ENCODE results near the gene ANKRD23. TPM values are rescaled to one million over a fixed set of nuclear protein-coding genes. Genes with fewer than 3 reads are reported as not detected.
"Not testable (repeated sequence)": the region's sequence is repeated elsewhere in the genome, so short reads cannot be mapped to it uniquely, and the experiment has no call there.

ANKRD23 gene
- total RNA-seq, 1 donor from 2014 or later = 4.1 TPM

DNA sequence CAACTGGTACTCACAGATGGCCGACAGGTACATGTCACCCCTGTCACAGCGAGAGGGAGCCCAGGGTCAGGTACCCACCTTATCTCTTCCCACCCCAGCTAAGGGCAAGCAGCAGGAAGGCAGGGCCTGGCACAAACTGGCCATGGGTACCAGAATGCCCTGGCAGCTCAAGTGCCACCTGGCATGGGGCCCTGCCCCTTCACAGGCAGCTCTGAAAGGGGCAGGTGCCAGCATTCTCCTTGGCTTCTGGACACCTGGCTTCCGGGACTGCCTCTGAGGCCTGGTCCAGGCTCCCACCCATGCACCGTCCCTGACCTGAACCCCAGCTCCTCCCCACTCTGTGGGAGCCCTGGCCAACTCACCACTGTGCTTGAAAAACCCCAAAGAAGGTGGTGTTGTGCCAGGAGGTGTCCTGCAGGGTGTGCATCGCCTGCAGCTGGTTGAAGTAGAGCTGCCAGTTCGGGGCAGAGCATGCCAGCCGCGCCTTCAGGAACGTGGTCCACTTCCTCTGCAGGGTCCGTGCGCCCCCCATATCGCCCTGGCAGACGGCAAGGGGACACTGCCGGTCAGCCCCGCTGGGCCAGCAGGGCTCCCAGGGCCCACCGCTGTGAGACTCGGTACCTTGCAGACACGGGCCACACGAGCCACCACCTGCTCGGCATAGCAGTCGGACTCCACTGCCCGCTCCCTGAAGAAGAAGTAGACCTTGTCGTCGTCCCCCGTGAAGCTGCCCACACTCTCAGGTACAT, 20.7 kb upstream of the ANKRD23 start:
- no peak for FAIRE-seq
- DNase-seq (ENCODE audit: low spot score in 2 of 2) = no peak

DNA sequence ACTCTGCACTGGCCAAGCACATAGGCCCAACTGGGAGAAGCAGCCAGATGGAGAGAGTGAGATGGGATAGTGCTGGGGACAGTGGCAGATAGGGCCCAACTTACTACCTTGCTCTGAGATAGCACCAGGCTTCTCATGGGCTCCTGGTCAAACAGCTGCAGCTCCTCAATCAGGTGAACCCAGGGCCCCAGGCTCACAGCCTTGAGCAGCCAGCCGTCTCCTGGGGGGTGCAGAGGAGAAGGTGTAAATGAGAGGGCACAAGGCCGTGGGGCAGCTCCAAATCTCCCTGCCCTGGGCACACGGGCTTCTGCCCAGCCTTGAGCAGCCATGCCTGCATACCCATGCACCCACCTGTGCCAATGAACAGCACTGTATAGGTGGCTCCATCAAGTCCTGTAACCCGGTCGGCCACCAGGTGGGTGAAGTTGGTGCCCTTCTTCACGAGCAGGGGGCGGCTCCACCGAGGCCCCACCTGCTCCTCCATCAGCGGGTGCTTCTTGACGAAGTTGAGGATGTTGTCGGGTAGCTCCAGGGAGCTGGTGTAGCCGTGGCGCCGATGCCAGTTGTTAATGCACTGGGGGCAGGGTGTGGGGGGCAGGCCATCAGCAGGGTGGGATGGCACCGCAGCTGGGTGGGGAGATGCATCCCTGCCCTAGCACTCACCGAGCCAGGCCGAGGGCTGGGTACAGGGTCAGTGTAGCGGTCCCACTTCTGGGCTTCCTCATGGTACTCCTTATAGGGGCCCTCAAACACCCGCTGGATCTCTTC, 19.9 kb upstream of the ANKRD23 start:
- no peak for FAIRE-seq
- no peak for DNase-seq (ENCODE audit: low spot score in 2 of 2)

DNA sequence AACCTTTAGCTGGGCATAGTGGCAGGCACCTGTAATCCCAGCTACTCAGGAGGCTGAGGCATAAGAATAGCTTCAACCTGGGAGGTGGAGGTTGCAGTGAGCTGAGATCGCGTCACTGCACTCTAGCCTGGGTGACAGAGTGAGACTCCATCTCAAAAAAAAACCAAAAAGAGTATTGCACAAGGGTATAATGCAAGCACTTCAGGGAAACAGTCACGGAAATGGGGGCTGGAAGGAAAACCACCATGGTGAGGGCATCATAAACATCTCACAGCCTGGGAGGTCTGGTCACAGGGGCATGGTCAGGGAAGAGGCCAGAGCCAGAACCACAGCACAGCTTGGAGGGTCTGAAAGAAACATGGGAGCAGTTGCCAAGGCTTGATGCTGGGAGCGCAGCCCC, 19.2 kb upstream of the ANKRD23 start:
- not testable (repeated sequence) for DNase-seq (ENCODE audit: low spot score in 2 of 2); FAIRE-seq

DNA sequence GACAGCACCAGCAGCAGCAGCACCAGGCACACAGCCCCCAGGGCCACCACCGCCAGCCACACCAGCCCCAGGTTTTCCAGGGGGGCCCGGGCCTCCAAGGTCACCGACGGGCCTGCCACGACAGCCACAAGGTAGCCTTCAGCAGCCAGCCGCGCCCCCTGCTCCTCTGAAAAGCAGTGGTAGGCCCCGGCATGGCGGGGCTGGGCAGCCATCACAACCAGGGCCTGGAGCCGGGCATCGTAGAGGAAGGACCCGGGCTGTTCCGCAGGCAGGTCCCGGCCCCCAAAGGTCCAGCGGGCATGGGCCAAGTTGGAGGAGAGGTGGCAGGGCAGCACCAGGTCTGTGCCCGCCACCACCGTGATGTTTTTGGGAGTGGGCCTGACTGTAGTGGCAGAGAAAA, 17.3 kb upstream of the ANKRD23 start:
- DNase-seq (ENCODE audit: low spot score in 2 of 2) (no peak), FAIRE-seq (no peak)

DNA sequence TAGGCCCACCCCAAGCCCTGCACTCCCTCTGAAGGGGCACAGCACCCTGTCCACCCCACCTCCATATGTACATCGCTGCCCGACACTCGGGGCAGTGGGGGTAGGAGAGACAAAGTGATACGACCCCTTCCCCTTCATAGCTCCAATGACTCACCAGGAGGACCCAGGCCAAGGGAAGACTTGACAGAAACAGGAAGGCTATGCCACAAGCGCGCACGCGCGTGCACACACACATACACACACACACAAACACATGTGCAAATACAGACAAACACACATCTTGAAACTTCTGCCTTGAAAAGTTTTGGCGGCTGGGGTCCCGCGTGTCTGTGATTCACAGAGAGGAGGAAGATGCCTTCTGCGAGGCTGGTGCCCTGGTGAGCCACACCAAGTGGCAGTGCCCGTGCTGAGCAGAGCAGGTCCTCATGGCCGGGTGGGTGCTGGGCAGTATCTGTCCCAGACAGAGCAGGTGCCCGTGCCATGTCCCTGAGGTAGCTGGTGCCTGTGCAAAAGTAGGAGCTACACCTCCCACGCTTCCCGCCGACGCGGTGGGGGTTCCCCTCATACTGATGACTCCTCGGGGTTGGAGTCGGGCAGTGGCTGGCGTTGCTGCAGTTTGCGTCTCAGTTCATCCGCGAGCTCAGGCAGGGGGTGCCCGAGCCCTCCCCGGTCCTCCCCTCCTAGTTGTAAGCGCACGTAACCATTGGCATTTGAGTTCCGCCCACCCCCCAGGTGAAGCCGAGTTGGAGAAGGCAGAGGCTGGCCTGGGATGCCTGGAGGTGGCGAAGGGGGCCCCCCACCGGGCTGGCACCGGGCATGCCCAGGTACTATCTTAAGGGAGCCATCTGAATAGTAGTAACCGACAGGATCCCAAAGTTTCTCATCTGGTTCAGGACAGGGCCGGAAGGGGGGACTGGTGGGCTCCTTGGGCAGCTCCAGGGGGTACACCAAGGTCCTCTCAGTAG, 16.5 kb upstream of the ANKRD23 start:
- FAIRE-seq (no peak), DNase-seq (ENCODE audit: low spot score in 2 of 2) (no peak)

DNA sequence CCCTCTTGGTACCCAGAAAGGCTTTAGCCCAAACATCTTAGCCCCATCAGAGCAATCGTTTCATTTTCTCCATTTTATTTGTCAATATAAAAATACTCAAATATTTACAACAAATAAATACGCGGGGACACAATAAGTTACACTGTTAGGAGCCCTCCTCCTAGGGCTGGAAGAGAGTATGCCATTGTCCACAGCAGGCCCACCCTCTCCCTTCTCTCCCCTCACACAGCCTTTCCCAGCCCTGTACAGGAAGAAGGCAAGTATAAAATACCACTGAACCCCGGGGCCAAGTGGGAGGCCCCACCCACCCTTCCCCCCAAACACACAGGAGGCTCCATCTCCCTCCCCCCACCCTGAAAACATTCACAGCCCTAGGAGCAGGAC, 15.9 kb upstream of the ANKRD23 start:
- FAIRE-seq (no peak), DNase-seq (ENCODE audit: low spot score in 2 of 2) (no peak)

DNA sequence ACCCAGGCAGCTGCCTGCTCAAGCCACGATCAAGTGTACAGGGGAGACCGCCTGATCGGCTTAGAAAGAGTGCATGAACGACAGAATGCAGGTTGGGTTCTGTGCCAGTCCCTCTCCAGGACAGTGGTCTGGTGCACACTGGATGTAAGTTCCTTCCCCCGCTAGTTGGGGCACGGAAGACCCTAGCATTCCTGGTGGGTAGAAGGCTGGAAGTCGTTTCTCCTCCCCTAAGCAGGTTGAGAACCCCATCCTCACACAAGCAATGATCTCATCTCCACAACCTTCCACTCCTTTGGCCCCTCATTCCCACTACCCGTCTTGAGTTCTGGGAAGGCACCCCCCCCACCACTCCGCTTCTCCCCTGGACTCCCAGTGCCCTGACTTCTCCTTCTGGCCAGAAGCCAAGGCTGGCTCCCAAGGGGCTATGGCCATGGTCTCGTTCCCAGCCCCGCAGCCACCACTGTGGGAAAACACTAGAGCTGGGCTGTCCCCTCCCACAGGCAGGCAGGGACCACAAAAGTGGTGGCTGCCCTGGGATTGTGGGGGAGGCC, 15.4 kb upstream of the ANKRD23 start:
- DNase-seq (ENCODE audit: low spot score in 2 of 2) = no peak
- no peak for FAIRE-seq

DNA sequence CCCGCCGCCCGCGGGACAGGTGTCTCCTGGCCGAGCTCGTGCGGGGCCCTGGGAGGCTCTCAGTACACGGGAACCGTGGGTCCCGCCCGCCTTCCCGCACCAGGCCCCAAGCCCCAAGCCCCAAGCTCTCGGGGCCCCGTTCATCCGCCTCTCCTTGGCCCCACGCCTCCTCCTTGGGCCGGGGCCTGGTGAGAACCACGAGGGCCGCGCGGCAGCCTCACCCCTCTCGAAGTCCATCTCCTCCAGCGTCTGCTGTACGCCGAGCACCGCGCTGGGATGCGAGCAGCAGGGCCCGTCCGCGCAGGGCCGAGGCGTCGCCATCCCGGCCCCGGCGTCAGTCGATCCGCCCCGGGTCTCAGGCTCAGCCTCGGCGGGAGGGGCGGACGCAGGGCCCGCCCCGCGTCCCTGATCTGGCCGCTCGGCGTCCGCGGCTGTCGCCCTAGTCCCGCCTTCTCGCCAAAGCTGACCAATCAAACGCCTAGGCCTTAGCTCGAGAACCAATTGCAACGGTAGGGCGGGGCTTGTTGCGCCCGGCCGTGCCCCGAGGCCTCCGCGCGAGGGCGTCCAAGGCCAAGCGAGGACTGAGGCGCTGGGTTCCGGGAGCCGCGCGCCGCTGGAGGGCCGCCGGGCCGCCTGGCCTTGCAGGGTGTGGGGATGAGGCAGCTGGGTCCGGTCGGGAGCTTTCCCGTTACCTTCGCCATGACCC, 14.0 kb upstream of the ANKRD23 start, which contains the start of gene ANKRD39:
ANKRD39 (minus strand) TSS at position 350 of the 706 bp plus-strand sequence; CDS start at position 321, 29 bp downstream.
- DNase-seq (ENCODE audit: low spot score in 2 of 2) (peak; percentile 98 to 99), FAIRE-seq (no peak)

DNA sequence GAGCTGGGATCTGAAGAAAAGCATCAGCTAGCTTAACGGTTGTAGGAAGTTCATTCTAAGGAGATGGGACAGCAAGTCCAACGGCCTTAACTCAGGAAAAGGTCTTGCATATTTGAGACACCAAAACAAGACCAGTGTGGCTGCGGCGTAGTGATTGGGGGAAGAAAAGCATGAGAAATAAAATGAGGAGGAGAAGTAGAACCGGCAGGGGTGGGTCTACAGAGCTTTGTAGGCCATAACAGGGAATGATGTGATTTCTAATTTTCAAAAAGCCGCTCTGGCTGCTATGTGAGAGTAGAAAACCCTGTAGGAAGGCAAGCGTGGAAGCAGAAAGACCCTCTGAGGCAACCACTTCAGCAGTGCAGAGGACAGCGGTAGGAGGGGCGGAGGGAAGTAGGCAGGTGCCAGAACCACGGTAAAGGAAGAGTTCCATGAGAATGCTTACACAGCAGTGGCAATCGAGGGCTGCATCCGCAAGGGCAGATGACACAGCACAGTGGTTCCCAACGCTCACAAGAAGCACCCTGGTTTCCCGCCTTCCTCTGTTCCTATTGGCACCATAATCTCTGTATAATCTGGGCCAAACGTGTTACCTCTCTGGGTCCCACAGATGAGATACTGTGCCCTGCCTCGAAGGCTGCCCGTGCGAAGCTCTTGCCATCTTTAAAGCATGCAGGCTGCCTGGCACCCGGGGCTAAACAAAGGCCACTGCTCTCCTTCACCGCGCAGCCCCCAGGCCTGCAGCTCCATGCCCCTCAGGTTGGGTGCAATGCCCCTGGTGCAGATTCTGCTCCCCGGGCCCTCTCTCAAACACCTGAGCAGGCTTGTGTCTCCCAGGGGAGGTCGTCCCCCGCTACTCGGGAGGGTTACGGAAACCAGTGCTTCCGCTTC, 13.2 kb upstream of the ANKRD23 start:
- FAIRE-seq (no peak), DNase-seq (ENCODE audit: low spot score in 2 of 2) (no peak)

DNA sequence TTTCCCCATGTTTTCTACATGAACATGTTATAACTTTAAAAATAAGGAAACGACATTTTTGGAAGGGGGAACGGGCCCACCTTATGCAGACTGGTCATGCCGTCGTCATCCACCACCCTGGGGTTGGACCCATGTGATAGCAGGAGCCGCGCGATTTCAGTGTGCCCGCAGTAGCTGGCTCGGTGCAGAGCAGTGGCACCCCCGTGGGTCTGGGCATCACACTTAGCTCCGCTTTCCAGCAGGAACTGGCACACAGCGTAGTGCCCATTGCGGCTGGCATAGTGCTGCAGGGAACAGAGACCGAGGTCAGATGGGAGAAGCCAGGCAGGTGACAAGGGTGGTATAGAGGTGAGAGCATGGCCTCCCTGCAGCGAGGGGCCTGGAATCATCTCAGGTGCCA, 9.5 kb upstream of the ANKRD23 start:
- no peak for FAIRE-seq
- no peak for DNase-seq (ENCODE audit: low spot score in 2 of 2)

DNA sequence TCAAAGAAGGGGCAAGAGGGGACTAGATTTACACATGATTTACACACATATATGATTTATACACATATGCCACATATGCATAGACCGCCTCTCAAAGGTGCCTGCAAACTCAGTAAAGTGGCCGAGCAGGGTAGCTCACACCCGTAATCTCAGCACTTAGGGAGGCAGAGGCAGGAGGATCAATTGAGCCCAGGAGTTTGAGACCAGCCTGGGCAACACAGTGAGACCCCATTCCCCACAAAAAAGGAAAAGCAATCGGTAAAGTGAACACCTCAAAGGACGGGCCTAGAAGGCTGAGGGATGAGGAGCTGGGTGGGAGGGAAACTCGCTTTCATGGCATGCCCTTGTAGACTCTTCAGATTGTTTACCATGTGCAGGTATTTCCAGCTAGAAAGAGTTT, 8.8 kb upstream of the ANKRD23 start:
- FAIRE-seq (no peak), DNase-seq (ENCODE audit: low spot score in 2 of 2) (no peak)

DNA sequence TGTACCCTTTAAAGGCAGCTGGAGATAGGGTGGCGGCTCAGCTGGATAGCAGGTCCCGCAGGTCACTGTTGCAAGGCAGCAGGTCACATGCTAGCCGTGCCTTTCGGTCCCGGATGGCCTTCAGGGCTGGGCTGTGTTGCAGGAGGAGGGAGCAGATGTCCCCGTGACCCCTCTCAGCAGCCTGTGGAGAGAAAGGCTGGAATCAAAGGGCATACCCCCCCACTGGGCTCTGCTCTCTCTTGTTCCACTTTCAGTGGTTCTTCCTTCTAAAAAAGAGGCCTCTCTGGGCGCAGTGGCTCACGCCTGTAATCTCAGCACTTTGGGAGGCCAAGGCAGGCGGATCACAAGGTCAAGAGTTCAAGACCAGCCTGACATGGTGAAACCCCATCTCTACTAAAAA, 4.4 kb upstream of the ANKRD23 start:
- DNase-seq (ENCODE audit: low spot score in 2 of 2) = no peak
- no peak for FAIRE-seq

DNA sequence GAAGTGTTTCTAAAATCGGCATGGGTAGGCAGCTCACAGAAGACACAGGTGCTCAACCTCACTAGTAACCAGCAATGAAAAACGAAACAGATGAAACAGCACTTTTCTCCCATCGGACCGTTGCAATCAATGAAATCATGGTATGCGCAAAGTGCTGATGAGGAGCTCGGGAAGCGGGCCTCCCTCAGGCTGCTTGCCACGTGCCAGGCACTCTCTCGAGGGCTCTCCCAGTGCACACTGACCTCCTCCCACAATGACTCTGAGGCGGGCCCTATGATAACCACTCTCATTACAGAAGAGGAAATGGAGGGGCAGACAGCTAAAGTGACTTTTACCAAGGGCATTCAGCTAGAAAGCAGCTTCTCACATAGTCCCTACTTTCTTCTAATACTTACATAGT, 3.8 kb upstream of the ANKRD23 start:
- FAIRE-seq (no peak), DNase-seq (ENCODE audit: low spot score in 2 of 2) (no peak)

DNA sequence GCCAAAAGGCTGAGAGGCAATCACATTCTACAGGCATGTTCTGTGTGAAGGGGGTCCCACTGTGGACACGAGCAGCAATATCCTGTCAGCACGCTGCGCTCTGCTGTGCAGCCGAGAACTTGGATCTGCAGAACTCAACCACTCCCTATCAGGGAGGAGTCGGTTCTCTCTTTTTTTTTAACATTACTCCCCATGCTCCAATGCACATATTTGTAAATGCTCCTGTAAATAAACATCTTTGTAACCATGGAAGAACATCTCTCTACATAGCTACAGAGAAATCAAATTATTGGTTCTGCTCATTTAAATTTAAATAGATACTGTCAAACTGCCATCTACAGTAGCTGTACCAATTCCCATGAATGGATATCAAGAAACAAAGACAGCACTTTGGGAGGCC, 3.0 kb upstream of the ANKRD23 start:
- FAIRE-seq = no peak
- DNase-seq (ENCODE audit: low spot score in 2 of 2) = no peak

DNA sequence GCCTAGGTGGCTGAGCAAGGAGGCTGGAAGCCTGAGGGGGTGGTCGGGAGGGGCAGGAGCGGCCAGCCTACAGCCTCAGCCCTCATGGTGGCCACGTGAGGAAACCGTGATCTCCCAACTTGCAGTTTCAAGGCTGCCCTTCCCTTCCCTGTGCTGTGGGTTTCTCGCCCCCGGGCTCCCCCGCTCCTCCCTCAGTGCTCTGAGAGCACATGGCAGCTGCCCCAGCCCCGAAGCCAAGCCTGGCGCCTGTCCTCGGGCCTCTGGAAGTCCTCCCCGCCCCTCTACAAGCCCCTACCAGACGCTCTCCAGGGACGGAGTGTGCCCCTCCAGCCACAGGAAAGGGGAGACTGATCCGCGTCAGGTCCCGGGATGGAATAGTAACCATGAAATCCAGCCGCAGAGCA, 586 bp upstream of the ANKRD23 start:
- no peak for DNase-seq (ENCODE audit: low spot score in 2 of 2)
- FAIRE-seq = no peak

DNA sequence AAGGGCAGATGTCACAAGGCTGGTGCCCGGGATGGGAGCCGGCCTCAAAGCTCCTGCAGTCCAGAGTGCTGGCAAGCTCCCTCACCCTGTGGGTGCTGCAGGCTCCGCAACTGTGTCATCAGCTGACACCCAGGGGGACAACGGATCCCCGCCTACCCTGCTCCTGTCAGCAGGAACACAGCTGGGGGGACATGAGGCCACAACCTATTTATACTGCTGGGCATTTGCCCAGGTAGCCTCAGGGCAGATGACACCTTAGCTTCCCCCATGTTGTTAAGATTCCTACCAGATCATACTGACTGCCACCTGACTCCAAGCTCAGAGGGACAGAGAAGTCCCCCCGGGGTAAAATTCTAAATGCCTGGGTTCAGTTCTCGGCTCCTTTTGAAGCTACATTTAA, 1.2 kb downstream of the ANKRD23 start:
- FAIRE-seq (no peak), DNase-seq (ENCODE audit: low spot score in 2 of 2) (no peak)

DNA sequence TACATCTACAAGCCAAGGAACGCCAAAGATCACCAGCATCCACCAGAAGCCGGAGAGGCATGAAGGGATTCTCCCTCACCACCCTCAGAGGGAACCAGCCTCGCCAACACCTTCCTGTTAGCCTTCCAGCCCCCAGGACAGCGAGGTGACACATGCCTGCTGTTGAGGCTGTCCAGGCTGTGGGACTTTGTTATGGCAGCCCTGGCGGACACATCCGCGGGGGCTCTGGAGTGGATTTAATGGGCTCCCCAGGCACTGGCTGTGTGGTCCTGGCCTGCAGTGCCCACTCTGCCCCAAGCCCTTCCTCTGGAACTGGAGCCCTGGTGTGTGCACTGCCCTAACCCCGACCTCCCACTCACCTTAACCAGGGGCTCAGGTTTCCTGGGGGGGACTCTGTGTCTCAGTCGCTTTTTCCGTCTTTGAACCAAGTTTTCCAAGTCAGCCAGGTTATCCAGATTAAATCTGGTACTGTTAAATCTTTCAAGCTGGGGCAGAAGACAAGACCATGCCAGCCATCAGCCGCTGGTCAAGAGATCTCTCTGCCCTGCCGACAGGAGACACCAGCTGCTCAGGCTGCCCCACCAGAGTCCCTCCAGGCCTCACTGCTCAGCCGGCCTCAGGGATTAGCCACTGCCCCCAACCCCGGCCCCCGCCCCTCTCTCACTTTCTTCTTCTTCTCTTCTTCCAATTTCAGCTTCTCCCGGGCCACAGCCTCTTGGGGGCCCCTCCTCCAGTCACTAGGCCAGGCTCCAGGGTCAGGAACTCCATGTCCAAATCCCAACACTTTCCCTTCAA, 1.9 kb downstream of the ANKRD23 start:
- FAIRE-seq (no peak), DNase-seq (ENCODE audit: low spot score in 2 of 2) (no peak)
